Stimulated activated CD4-positive, alpha-beta T cell treated with anti-CD3 and anti-CD28 coated beads, Interleukin-2, amount 100 ng/mL, for 4 hours (primary cell): ENCODE data around the gene MYO1D.
"Not testable (repeated sequence)": the region's sequence is repeated elsewhere in the genome, so short reads cannot be mapped to it uniquely, and the experiment has no call there.

Experiments used
- DNase-seq: peaks from one replicate; pipeline ENCODE4 v3.0.0-alpha.2; 2020; ENCODE audit warnings: low read depth

The MYO1D gene

GRCh38 chr17:32854832-32855389, 22.0 kb downstream of the MYO1D start:
- DNase-seq: no peak

GRCh38 chr17:32854207-32854606, 22.7 kb downstream of the MYO1D start:
- no peak for DNase-seq

- no peak for DNase-seq
Measured at GRCh38 chr17:32852811-32853210, 24.1 kb downstream of the MYO1D start.

- DNase-seq: no peak
Measured at GRCh38 chr17:32849879-32850278, 27.0 kb downstream of the MYO1D start.

- DNase-seq: no peak
Measured at GRCh38 chr17:32847977-32848376, 28.9 kb downstream of the MYO1D start.

- DNase-seq: no peak
Measured at GRCh38 chr17:32846143-32846542, 30.8 kb downstream of the MYO1D start.

GRCh38 chr17:32840241-32840640, 36.7 kb downstream of the MYO1D start:
- DNase-seq: no peak

- no peak for DNase-seq
Measured at GRCh38 chr17:32836527-32836926, 40.4 kb downstream of the MYO1D start.

GRCh38 chr17:32835291-32835761, 41.6 kb downstream of the MYO1D start:
- DNase-seq: no peak

GRCh38 chr17:32834104-32834503, 42.8 kb downstream of the MYO1D start:
- DNase-seq: no peak

- DNase-seq: no peak
Measured at GRCh38 chr17:32833526-32833925, 43.4 kb downstream of the MYO1D start.

- DNase-seq: no peak
Measured at GRCh38 chr17:32833076-32833475, 43.8 kb downstream of the MYO1D start.

GRCh38 chr17:32831627-32832243, 45.2 kb downstream of the MYO1D start:
- no peak for DNase-seq

GRCh38 chr17:32831223-32831622, 45.7 kb downstream of the MYO1D start:
- no peak for DNase-seq

GRCh38 chr17:32828822-32829221, 48.1 kb downstream of the MYO1D start:
- no peak for DNase-seq

GRCh38 chr17:32827227-32827626, 49.7 kb downstream of the MYO1D start:
- DNase-seq: no peak

GRCh38 chr17:32826076-32826475, 50.8 kb downstream of the MYO1D start:
- no peak for DNase-seq

- DNase-seq: no peak
Measured at GRCh38 chr17:32824334-32824733, 52.6 kb downstream of the MYO1D start.

- no peak for DNase-seq
Measured at GRCh38 chr17:32822996-32823395, 53.9 kb downstream of the MYO1D start.

- not testable (repeated sequence) for DNase-seq
Measured at GRCh38 chr17:32821987-32822934, 54.7 kb downstream of the MYO1D start.

- DNase-seq: no peak
Measured at GRCh38 chr17:32820440-32820839, 56.5 kb downstream of the MYO1D start.

GRCh38 chr17:32819787-32820186, 57.1 kb downstream of the MYO1D start:
- DNase-seq: no peak

GRCh38 chr17:32819035-32819434, 57.9 kb downstream of the MYO1D start:
- DNase-seq: no peak
